GM21528 (cell line): ENCODE data around the gene TM9SF1.

Experiments used
- ATAC-seq: cut with Tn5 transposase; IDR thresholded peaks from one replicate; pipeline ENCODE4 v1.9.1; 2021; ENCODE audit warnings: mild to moderate bottlenecking, moderate library complexity; ENCODE audit not compliant: unreplicated experiment, low FRiP score

The TM9SF1 gene

DNA sequence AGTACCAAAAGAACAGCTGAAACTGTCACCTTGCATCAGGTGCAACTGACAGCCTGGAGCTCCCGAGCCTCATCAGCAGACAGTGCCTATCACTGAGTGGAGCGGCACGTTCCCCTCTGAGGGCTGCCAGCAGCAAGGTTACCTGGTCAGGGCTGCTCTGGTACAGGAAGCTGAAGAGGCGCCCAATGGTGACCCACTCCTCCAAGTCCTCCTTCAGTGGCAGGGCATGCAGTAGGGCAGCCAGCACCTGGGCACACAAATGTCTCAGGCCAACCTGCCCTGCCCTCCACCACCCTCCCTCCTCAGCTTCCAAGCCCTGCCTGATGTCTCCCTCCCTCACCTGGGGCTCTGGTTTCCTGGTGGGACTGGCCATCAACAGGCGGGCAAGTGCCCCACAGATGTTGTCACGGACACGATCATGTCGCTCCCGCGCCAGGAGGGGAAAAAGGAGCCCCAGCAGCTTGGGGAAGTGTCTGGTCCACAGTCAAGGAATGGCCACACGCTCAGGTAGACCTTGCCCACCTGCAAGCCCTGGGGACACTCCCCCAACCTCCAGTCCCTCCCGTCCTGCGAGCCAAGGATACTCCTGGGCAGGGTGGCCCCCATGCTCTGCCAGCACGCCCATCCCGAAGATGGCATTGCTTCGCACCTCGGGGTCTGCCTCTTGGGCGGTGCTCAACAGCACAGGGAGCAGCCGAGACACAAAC is 13.7 kb downstream of the TM9SF1 start:
- ATAC-seq, result no peak

DNA sequence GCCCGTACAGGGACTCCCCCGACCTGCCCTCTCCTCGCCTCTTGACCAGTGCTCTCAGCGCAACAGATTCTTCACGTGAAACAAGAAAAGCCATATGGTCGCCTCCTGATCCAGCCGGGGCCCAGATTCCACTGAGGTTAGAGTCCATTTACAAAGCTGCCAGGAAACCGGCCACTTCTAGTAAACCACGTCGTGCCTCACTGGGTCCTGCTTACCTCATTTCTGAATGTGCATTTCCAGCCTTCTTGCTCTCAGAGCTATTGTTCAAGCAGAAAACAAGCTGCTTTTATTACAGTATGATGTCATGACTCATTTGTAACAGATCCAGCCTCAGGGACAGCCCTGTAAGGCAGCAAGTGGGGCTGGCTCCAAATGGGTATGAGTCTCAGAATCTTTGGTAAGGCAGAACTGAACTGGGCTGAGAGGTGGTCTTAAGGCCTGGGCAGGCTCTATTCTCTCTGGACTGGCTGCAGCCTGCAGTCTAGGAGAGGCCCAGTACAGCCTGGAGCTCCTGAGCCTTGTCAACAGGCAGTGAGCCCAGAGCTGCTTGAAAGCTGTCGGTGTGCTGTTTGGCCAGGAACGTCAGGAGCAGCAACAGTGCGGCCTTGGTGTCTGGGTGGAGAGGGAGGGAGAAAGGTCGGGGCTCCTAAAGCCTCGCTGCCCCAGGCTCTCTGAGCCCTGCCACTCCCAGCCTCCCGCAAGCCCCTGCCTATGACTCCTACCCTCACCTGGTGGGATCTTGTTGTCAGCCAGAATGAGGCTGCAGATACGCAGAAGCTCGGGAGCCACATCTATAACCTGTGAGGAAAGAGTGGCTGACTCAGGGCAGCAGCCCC is 15.1 kb downstream of the TM9SF1 start:
- no peak for ATAC-seq

DNA sequence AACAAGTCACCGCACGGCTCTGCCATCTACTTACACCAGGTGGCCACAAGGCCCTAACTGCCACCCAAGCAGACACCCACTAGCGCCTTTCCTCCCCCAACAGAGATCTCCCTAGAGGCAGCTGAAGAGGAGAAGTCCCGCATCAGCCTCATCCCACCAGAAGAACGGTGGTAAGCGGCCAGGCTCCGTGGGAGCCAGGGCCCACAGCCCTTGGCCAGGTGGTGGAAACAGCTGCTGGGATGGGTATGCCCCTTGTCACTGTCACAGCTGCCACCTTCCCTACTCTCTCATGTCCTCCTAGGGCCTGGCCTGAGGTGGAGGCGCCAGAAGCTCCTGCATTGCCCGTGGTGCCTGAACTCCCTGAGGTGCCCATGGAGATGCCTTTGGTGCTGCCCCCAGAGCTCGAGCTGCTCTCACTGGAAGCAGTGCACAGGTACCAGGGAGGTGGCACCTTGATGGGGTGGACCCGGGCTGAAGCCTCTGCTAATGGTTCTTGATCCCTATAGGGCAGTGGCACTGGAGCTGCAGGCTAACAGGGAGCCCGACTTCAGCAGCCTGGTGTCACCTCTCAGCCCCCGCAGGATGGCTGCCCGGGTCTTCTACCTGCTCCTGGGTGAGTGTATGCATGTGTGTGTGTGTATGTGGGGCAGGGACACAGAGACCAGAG is 15.8 kb downstream of the TM9SF1 start:
- no peak for ATAC-seq

DNA sequence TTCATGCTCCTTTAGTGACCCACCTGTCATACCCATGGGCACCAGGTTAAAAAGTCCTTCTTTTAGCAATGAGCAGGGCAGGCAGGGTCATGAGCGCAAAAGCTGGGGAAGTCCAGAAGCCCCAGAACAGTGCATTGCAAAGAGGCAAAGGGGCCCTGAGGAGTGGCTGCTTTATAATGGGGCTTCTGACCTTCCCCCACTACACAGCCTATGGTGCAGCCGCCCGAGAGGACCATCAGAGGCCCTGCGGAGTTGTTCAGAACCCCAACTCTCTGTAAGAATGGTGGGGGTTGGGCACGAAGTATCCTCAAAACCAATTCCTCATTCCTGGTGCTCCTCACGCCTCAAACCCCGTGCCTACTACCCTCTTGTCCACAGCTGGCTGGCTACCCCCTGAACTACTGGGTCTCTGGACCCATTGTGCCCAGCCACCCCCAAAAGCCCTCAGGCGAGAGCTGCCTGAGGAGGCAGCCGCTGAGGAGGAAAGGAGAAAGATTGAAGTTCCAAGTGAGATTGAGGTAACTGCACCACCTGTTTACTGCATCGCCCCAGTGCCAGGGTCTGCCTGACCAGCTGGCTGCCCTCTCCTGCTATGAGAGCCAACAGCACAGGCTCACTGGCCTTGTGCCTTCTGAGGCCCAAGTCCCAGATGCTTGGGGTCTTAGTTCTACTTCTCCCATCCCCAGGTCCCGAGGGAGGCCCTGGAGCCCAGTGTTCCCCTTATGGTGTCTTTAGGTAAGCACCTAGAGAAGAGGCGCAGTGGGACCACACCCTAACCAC is 16.7 kb downstream of the TM9SF1 start:
- ATAC-seq, result no peak

DNA sequence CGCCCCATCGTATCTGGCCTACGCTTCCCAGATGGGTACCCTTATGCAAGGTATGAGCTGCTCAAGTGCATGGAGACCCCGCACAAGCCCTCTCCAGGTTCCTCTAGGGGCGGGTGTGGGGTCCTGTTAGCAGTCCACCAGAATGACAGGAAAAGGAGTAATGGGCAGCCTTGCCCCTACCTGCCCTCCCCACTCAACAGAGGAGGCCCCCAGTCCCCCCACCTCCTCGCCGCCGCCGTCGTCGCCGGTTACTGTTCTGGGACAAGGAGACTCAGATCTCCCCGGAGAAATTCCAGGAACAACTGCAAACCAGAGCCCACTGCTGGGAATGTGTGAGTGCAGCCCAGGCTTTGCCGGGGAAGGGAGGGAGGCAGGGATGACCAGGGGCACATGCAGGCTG is 17.4 kb downstream of the TM9SF1 start:
- ATAC-seq, result no peak

DNA sequence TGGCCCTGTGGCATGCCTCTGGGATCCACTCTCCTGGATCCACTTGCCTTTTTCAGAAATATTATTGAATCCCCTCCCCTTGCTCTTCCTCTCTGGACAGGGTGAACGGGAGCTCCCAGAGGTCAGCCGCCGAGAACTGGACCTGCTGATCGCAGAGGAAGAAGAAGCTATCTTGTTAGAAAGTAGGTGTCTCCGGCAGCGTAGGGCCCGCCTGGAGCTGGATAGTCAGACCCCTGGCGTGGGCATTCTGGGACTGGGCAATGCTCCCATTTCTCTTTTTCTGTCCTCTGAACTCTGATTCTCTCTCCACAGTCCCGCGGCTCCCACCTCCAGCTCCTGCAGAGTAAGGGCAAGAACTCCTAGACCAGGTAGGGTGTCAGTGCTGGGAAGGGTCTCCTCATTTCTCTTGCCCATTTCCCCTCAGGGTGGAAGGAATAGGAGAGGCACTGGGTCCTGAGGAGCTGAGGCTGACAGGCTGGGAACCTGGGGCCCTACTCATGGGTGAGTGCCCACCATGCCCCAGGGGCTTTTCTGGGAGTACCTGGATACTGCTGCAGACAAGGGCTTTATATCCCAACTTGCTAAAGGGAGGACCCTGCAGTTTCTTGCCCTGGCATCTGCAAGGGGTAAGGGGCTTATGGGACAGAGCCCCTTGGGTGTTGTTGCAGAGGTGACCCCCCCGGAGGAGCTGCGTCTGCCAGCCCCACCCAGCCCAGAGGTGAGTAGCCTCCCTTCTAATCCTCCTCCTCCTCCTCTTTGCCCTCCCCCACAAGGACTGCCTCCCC is 18.0 kb downstream of the TM9SF1 start:
- ATAC-seq, result no peak

DNA sequence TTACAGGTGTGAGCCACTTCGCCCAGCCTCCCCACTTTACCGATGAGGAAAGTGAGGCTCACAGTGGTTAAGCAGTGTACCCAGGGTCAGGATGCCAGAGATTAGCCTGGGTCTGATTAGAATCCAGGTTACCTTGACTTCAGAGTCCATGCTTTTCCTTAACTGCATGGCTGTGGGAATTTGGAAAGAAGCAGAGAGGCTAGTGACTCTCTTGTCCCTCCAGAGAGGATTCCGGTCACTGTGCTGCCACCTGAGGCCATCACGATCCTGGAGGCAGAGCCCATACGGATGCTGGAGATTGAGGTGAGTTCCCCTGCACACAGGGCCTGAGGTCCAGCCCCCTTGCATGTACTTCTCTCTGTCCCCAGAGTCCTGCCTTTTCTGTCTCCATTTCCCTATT is 18.6 kb downstream of the TM9SF1 start:
- no peak for ATAC-seq

DNA sequence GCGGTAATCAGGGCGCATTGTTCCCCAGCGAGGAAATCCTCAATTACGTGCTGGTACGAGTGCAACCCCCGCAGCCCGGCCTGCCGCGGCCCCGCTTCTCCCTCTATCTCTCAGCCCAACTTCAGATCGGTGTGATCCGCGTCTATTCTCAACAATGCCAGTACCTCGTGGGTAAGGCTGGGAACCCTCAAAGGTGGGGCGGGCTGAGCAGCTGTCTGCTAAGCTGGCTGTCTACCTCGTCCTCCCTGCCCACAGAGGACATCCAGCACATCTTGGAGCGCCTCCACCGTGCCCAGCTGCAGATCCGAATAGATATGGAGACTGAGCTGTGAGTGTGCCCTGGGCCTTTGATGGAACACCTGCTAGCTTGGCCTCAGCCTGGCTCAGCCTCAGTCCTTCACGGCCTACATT is 22.4 kb downstream of the TM9SF1 start:
- no peak for ATAC-seq

DNA sequence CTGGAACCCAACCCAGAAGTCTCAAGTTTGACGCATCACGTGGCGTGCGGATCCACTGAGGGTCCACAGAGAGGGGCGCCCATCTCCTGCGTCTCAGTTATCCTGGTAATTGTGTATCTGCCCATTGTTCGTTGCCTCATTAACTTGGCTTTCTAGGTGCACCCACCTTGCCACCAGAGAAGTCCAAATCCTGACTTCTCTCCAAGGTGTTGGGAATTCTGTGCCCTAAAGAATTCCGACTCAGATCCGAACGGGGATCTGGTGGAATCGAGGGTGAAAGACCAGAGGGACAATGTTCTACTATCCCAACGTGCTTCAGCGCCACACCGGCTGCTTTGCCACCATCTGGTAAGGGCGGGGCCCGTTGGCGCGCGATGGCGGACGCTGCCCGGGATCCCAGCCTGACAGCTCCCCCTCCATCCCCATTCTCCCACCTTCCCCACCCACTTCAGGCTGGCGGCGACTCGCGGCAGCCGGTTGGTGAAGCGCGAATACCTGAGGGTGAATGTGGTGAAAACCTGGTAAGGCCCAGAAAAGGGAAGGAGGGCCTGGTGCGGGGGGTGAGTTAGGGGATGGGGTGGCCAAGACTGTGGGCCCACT is 22.9 kb downstream of the TM9SF1 start:
- no peak for ATAC-seq

DNA sequence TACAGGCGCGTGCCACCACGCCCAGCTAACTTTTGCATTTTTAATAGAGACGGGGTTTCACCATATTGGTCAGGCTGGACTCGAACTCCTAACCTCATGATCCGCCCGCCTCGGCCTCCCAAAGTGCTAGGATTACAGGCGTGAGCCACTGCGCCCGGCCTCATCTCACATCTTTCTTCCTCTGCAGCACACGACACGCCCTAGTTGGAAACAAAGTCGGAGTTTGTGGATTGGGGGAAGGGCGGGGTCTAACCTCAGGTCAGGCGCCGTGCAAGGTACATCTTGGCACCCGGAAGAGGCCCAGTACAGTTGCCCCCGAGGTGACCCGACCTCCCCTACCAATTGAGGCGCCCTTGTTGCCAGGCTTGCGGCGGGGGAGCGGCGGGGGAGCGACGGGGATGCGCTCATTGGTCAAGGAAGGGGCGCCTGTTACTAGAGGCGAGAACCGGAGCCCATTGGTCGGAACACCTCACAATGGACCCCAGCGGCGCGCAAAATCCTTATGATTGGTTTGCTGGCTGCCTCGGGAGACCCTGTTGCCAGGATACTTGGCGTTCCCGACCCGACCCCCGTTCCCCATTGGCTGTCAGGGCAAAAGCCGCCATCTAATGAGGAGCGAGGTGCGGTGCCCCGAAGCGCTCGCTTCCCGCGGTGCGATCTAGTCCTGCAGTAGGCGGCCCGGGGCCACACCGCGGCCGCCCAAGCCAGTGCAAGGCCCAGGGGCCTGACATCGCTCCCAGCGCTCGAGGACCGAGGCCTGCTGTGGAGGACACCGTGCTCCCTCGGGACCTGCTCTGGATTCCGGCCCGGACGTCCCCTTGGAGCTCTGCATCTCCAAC is 23.6 kb downstream of the TM9SF1 start, which contains the start of gene REC8:
Gene REC8, plus strand, starts transcription at position 659 of the 839 bp plus-strand sequence. CDS start 473 bp downstream, outside the sequence.
- peak; percentile 72 for ATAC-seq

DNA sequence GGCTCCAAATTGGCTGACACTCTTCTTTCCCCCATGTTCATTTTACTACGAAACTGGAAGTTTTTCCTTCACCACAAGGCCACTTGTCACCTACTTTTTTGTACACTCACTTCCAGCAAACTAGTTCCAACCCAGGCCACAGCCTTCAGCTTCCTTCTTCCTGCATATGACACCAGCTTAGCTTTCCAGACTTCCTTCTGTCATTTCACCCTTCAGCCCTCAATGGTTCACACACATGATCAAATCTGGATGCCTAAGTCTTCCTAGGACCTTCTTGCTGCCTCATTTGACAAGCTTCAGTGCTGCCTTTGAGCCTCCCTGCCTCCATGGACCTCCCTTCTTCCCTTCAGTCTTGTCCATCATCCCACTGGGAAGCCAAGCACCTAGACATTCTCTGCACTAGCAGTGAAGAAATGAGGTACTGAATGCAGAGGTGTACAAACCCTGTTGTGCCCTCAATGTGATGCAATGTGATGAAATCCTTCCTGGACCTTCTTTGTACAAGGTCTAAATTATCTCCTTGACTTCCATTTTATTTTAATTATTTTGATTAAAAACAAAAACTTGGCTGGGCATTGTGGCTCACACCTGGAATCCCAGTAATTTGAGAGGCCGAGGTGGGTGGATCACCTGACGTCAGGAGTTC is 27.6 kb downstream of the TM9SF1 start:
- no peak for ATAC-seq

DNA sequence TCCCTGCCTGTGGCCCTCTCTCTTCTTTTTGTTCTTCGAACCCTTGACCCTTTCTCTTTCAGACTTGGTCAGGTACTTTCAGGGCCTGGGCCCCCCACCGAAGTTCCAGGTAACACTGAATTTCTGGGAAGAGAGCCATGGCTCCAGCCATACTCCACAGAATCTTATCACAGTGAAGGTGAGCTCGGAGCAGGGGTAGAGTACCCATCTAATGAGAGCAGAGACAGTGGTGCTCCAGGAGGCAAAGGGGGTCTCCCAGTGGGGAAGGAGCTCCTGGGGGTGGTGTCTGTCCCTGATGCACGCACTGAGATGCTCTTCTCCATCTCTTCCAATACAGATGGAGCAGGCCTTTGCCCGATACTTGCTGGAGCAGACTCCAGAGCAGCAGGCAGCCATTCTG is 29.5 kb downstream of the TM9SF1 start:
- ATAC-seq, result no peak

DNA sequence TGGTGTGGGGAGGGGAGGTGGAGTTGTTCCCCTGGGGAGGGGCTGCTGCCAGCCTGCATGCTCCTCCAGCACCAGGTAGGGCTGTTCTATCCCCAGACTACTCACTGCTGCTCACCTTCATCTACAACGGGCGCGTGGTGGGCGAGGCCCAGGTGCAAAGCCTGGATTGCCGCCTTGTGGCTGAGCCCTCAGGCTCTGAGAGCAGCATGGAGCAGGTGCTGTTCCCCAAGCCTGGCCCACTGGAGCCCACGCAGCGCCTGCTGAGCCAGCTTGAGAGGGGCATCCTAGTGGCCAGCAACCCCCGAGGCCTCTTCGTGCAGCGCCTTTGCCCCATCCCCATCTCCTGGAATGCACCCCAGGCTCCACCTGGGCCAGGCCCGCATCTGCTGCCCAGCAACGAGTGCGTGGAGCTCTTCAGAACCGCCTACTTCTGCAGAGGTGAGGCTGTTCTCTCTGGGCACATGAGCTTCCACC is 30.7 kb downstream of the TM9SF1 start:
- ATAC-seq, result no peak

DNA sequence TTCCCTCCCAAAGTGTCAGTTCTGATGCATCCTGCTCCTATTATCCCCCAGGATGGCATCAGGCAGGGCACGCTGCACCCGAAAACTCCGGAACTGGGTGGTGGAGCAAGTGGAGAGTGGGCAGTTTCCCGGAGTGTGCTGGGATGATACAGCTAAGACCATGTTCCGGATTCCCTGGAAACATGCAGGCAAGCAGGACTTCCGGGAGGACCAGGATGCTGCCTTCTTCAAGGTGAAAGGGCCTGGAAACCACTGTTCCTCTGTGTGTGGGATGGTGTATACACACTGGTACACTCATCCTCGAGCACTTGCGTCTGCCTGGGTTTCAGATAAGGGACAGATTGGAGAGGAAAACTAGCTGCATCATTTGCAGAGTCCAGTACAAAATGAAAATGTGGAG is 33.1 kb downstream of the TM9SF1 start:
- ATAC-seq, result no peak

DNA sequence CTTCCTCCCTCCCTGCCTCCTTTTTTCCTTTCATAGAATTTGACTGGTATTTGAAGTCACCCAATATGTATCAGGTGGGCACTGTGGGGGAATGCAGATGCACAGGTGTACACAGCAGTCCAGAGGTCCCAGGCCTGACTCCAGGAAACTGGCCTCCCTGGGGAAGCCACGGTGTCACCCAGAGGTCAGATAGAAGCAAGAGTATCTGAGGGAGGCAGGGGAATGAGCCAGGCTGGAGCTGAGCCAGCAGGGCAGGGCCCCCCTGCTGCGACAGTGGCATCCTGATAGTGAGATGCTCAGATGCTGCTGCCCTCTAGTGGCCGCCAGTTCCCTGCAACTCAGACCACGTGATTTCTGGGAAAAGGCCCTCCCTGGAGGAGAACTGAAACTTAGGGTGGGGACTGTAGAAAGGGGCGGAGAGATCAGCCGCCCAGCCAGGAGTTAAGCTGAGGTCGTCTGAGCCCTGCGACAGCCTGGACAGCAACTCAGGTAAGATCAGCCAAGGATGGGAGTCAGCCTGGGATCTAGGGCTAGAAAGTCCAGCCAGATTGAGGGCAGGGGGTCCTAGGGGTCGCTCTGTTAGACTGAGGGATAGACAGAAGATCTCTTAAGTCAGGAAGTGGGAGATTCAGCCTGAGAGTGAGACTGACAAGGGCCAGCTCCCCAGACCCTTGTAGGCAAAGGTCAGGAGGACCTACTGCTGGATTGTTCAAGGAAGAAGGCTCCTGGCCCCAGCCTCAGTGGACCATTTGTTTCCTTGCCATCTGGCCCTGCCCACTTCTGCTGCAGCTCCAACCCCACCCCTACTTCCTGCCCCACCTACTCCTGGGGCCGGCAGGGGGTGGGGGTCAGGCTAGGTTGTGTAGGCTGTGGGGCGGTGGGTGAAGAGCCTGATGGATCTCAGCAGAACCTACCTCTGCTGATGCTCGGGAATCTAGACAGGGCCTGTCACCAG is 34.1 kb downstream of the TM9SF1 start, which contains the start of gene IRF9:
Gene IRF9, plus strand, starts transcription at position 416 of the 955 bp plus-strand sequence. CDS start 880 bp downstream, outside the sequence.
- ATAC-seq, result peak; percentile 84

DNA sequence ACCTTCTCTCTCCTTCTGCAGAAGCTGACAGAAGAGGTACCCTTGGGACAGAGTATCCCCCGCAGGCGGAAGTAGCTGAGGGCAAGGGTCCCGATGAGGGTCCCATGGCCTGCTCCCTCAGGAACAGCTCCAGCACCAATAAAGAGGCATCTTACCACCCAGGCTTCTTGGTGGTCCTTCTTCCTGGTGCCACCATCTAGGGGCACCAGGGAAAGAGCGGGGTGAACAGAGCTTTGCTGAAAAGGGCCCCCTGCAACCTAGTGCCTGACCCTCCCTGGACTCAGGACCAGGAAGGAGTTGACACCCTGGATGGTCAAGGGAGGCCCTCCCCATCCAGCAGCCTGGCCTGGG is 34.8 kb downstream of the TM9SF1 start:
- peak; percentile 5 for ATAC-seq
